RCC 7860 (cell line): ENCODE data around the gene CHRM5.
A peak's percentile ranks its signal among the peaks of the same experiment; 100 is the strongest.
"Not testable (repeated sequence)": the region's sequence is repeated elsewhere in the genome, so short reads cannot be mapped to it uniquely, and the experiment has no call there.

Source experiments
- DNase-seq: peaks from one replicate; pipeline ENCODE4 v3.0.0-alpha.2; 2015; ENCODE audit warnings: low spot score
- FAIRE-seq: peaks from 2 replicates; lab custom pipeline; 2012; peaks lifted over from hg19 to GRCh38; lab: Jason Lieb, UNC

The CHRM5 gene

GRCh38 chr15:34038871-34039789 lies 70.8 kb downstream of the CHRM5 start, which contains the start of gene AVEN:
Gene AVEN, minus strand, starts transcription at chr15:34039204. Its CDS starts 158 bp downstream, at chr15:34039046.
- peak; percentile 7 for DNase-seq
- no peak for FAIRE-seq

GRCh38 chr15:34039790-34040113 lies 71.5 kb downstream of the CHRM5 start:
- DNase-seq = no peak
- FAIRE-seq = no peak

- no peak for DNase-seq
- no peak for FAIRE-seq
Observed at GRCh38 chr15:34043391-34043790, 75.1 kb downstream of the CHRM5 start.

- DNase-seq (no peak), FAIRE-seq (no peak)
Observed at GRCh38 chr15:34043813-34044212, 75.5 kb downstream of the CHRM5 start.

GRCh38 chr15:34046471-34047145 lies 78.3 kb downstream of the CHRM5 start:
- no peak for DNase-seq
- FAIRE-seq = no peak

- DNase-seq = peak; percentile 69
- FAIRE-seq = peak; percentile 71
Observed at GRCh38 chr15:34047893-34048775, 79.8 kb downstream of the CHRM5 start.

- peak; percentile 91 for FAIRE-seq
Observed at GRCh38 chr15:34049112-34049511, 80.8 kb downstream of the CHRM5 start.

GRCh38 chr15:34050385-34050784 lies 82.1 kb downstream of the CHRM5 start:
- FAIRE-seq, DNase-seq: not testable (repeated sequence)

More at GRCh38 chr15:34049112-34049511, 80.8 kb downstream of the CHRM5 start:
- DNase-seq = peak; percentile 84

GRCh38 chr15:34054081-34054707 lies 85.9 kb downstream of the CHRM5 start:
- DNase-seq = no peak
- FAIRE-seq = no peak

- DNase-seq (peak; percentile 80), FAIRE-seq (peak; percentile 87)
Observed at GRCh38 chr15:34055868-34056595, 87.7 kb downstream of the CHRM5 start.

GRCh38 chr15:34056911-34057310 lies 88.6 kb downstream of the CHRM5 start:
- no peak for FAIRE-seq

GRCh38 chr15:34059476-34059875 lies 91.2 kb downstream of the CHRM5 start:
- FAIRE-seq (no peak), DNase-seq (no peak)

More at GRCh38 chr15:34056911-34057310, 88.6 kb downstream of the CHRM5 start:
- DNase-seq = no peak

GRCh38 chr15:34059946-34060345 lies 91.6 kb downstream of the CHRM5 start:
- FAIRE-seq = no peak
- no peak for DNase-seq

GRCh38 chr15:34064438-34064837 lies 96.1 kb downstream of the CHRM5 start:
- DNase-seq = no peak
- no peak for FAIRE-seq

- DNase-seq (no peak), FAIRE-seq (no peak)
Observed at GRCh38 chr15:34065261-34065660, 97.0 kb downstream of the CHRM5 start.

- DNase-seq = no peak
- no peak for FAIRE-seq
Observed at GRCh38 chr15:34065941-34066340, 97.6 kb downstream of the CHRM5 start.

- FAIRE-seq = no peak
- DNase-seq = no peak
Observed at GRCh38 chr15:34070003-34070402, 101.7 kb downstream of the CHRM5 start.

- no peak for FAIRE-seq
Observed at GRCh38 chr15:34076785-34077184, 108.5 kb downstream of the CHRM5 start.

GRCh38 chr15:34078900-34079299 lies 110.6 kb downstream of the CHRM5 start:
- no peak for FAIRE-seq
- DNase-seq = no peak

More at GRCh38 chr15:34076785-34077184, 108.5 kb downstream of the CHRM5 start:
- no peak for DNase-seq

- DNase-seq (no peak), FAIRE-seq (no peak)
Observed at GRCh38 chr15:34079904-34080303, 111.6 kb downstream of the CHRM5 start.
